ENCODE measurements around the gene KCNQ5.

KCNQ5 gene

DNA sequence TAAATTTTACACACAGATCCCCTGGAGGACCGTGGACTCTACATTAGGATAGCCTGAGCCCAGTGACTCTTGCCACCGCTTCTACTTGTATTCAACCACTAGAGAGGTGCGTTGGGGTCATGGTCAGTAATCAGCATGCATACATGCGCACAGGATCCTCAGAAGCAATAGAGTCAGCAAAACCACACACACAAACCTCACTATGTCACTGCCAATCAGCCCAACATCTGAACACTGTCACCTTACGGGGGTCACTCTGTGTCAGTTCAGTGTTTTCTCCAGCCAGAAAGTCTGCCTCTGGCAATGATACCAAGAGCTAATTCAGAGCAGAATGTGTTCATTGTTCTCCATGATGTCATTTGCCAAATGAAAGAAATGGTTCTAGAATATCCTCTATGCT, 378.1 kb downstream of the KCNQ5 start:
- DNase-seq (ENCODE audit: low read depth in 2 of 2): no peak

DNA sequence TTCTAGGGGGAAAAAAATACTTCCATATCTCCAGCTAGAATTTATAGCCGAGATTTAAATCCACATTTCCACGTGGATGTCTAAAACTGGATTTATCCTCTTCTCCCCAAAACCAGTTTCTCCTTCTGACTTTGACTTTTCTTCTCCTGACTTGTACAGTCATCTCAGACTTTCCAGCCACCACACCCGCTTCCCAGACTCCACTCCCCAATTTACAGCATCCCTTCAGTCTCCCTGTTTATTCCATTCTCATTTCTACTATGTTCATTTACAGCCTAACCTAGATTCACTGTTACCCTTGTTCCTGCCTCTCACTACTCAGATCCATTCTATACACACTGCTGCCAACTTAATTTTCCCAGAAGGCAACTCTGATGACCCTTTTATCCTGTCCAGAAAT, 378.6 kb downstream of the KCNQ5 start:
- DNase-seq (ENCODE audit: low read depth in 2 of 2): no peak

DNA sequence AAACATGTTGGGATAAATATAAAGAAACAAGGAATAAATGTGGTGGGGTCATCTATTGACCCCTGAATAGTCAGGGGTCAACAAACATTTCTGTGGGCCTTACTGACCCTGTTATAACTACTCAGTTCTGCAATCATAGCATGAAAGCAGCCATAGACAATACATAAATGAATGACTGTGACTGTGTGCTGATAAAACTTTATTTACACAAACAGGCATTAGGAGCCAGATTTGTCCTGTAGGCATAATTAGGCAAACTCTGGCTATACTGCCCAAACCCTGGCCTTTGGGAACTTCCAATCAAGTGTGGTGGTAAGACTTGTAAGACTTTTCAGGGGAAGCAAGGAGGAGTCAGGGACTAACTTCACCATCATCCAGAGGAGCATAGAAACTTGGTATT, 380.7 kb downstream of the KCNQ5 start:
- DNase-seq (ENCODE audit: low read depth in 2 of 2): no peak

DNA sequence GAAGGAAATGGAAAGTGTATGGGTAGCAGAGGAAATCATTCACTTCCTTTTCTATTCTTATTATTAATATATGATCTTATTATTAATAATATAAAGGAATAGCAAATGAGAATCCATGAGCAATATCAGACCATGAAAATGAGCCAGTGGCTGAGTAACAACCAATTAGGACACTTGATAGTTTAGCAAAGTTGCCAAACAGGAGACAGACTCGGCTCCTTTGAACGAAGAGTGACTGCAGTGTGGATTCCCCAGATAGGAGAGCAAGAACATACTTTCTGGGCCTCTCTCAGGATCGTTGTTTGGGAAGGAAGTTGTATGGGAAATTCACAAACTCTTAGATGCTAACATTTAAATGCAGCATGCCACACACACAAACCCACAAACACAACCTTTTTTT, 381.4 kb downstream of the KCNQ5 start:
- DNase-seq (ENCODE audit: low read depth in 2 of 2): no peak

DNA sequence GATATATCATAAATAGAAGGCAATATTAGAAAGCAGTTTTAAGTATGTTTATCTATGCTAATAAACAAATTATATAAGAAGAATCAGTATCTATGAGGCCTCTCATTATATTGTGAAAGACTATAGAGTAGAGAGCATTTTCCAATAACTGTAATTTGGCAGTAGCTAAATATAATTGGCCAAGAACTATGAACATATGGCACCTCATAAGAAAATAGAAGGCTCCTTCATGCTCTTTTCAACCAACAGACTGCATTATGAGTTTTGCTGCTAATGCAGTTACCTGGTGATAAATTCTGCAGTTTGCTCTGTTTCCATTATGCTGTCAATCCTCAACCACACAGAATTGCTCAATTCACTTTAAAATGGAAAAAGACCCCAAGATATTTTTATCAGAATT, 382.4 kb downstream of the KCNQ5 start:
- no peak for DNase-seq (ENCODE audit: low read depth in 2 of 2)

DNA sequence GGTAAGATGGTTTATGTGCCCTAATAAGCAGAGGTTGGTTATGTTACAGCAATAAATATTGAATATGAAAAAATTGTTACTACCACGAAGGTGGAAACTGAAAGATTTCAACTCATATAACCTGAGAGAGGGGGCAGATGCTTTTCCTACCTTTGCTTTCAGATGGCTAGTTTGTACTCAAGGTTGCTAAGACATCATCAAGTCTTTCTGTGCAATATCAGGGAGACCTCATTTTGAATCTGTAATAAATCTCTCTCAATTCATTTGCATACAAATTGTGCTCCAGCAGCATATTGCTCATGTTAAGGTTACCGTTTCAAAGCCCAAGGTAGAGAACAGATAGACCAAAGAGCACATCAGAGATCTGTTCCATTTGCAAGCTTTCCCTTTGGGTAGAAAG, 383.0 kb downstream of the KCNQ5 start:
- DNase-seq (ENCODE audit: low read depth in 2 of 2): no peak

DNA sequence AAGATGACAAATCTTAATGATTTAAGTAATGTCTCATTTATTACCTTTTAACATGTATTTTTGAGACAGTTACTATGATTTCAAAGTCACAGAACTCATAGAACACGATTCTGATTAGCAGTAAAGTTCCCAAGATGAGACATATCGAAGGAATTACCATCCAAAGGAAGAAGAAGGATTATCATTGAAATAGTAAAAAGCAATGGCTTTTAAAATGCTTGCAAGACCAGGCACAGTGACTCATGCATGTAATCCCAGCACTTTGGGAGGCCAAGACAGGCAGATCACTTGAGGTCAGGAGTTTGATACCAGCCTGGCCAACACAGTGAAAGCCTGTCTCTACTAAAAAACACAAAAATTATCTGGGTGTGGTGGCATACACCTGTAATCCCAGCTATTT, 384.3 kb downstream of the KCNQ5 start:
- no peak for DNase-seq (ENCODE audit: low read depth in 2 of 2)

DNA sequence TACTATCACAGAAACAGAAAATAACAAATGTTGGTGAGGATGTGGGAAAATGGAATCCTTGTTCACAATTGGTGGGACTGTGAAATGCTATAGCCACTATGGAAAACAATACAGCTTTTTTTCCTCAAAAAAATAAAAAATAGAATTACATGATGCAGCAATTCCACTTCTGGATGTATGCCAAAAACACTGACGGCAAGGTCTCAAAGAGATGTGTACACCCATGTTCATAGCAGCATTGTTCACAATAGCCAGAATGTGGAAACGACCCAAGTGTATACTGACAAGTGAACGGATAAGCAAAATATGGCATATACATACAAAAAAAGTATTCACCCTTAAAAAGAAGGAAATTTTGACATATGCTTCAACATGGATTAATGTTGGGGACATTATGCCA, 390.1 kb downstream of the KCNQ5 start:
- no peak for DNase-seq (ENCODE audit: low read depth in 2 of 2)

DNA sequence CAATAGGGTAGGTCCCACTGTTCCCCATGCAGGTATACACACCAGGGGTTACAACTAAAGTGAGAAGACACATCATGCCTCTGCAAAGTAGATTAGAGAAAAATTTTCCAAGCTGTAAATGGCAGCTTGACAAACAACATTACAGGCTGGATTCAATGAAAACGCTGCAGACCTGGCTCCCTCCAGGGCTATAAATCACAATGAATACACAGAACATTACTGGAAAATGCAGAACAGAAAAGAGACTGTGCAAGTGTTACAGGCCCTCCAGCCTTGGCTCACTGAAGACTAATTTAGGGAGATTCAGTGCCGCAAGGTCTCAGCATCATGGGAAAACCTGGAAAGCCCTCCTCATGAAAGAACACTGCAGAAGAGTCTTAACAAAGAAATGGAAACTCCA, 395.6 kb downstream of the KCNQ5 start:
- no peak for DNase-seq (ENCODE audit: low read depth in 2 of 2)

DNA sequence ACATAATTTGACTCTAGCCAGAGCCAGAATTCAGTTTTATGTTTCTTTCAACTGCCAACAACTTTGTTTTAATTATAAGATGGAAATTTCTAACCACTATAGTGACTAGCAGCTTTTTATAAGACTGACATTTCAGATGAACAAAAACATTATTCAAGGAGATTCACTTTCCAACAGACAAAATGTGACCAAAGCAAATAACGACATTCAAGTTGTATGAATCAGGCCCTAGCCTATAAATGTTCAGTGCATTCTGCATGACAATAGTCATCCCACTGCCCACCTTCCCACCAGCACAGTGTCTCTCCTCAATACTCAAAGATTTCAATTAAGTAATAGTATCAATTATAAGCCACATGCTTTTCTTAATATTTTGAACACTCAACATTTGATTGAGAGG, 402.7 kb downstream of the KCNQ5 start:
- DNase-seq (ENCODE audit: low read depth in 2 of 2): no peak

DNA sequence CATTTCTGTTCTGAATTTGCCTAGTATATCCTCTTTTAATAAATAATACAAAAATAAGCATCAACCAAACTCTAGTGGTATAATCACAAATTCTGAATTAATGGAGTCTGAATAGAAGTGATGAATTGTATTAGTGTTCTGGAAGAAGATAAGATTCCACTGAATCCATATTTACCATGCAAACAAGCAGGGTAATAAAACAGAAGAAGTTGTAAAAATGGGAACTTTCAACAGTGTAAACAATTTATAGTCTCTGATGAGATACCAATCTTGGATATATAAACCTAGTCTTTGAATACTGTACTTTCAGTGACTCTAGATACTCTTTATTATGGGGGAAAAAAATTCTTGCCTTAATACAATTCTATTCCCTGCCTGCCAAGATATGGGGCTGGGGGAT, 405.8 kb downstream of the KCNQ5 start:
- no peak for DNase-seq (ENCODE audit: low read depth in 2 of 2)

DNA sequence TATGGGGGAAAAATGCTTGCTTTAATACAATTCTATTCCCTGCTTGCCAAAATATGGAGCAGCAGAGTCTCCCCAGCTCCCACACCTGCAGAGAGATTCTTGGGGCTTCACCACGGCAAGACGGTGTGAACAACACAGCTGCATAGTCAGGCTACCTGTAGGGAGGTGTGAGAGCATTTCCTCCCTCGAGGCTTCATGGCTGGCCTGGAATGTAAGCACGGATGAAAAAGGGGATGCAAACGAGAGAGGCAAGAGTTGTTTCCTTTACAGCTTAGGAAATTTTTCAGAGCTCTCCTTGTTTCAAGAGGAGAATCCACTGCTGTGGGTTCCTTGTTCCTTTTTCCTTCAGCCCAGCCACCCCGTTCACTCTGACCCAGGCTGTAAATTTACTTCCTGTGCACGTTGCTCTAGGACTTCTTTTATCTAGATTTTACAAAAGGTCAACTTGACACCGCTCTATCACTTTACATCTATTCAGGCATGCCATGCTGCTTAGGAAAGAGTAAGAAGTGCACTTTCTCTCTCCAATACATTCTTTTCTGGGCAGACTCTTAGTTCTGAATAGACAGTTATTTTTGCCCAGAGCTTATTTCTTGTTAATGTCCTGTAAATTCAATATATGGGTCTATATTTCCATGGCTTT, 406.4 kb downstream of the KCNQ5 start:
- no peak for DNase-seq (ENCODE audit: low read depth in 2 of 2)

DNA sequence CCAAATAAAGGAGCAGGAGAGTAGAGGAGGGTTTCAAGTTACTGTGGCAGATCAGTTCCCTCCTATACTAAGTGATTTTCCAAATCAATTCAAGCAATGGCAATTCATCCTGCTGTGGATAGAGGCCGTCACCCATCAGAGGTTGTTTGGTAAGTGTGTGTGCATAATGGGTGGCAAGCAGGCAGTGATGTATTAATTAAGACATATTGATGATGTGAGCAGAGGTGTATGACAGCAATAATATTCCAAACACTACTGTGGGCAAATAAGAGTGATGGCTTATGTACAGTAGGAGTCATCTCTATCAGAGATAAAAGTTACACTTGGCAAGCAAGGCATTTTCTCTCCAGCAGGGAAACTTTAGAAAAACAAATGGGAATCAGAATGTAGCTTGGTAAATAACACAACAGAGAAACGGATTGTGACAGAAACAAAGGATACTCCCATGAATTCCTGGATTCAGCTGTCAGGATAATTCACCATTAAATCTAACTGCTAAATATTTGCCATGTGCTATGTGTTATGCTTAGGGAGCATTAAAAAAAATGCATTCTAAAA, 407.1 kb downstream of the KCNQ5 start:
- no peak for DNase-seq (ENCODE audit: low read depth in 2 of 2)

DNA sequence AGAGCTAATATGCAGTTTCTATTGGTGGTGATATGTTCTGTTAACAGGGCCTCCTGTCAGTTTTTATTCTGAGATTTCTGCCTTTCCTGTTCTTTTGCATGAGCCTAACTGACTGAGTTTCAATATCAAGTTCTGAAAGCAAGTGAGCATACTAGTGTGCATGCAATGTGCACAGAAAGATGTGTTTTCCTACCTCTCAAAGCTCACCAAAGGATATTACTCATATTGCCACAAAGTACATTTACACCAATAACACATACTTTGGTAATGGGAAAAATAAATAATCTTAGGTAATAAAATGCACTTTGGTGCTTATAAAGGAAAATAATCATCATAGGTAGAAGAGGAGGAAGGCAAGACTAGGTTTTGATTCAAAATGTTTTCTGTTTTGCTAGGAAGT, 408.4 kb downstream of the KCNQ5 start:
- DNase-seq (ENCODE audit: low read depth in 2 of 2): no peak

DNA sequence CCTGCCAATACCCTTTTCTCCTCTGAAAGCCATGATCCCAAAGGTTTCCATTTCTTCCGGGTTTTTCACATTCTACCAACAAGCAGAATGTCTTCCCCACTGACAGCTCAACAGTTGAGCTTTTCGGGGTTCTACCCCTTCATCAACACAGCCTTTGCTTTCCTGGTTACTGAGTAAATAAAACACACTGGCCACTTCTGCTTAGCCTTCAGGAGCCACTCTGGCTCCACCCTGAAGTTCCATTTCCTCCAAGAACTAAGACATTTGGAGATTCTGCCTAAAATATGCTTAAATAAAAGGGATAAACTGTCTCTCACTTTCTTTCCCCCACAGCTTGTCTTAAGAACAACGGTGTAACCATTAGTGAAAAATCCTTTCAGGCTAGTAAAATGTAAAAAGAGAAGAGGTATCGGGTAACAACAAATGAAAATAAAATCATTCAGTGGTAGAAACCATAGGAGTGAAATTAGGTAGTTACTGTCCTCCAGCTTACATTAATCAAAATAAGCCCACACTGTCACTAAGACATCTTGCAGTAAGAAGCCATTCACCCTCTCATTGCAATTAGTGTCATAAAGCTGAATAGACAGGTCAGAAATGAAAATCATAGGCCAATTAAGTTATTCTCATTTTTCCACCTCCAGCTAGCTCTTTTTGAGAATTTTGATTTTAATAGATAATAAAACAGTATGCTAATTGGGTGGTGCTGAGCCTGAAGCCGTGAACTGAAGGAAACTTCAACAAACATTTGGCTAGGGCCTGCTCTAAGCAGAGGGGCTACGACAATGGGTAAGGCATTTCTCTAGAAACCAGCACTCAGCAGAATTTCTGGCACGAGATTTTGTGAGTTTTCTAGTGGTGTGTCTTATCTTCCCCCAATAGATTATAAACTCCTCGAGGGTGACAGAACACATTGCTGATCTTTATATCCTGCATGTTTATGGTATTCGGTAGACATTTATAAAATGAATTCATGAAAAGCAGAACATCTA, 409.2 kb downstream of the KCNQ5 start:
- no peak for DNase-seq (ENCODE audit: low read depth in 2 of 2)

DNA sequence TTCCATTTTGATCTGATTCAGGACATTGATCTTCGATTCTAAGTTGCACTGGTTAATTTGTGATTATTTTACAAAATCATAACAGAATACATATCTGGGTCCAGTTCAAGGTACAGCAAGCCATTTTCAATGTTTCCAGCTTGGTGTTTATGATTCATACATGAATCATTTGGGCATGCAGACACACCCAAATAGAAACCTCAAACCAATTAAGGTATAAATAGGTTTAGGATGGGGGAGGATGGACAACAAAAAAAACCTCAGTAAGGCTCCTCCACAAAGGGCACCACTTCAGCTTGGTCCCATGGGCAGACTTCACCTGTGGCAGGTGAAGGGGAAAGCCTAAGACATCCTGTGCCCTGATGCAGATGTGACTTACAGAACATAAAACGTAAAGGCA, 410.7 kb downstream of the KCNQ5 start:
- no peak for DNase-seq (ENCODE audit: low read depth in 2 of 2)

DNA sequence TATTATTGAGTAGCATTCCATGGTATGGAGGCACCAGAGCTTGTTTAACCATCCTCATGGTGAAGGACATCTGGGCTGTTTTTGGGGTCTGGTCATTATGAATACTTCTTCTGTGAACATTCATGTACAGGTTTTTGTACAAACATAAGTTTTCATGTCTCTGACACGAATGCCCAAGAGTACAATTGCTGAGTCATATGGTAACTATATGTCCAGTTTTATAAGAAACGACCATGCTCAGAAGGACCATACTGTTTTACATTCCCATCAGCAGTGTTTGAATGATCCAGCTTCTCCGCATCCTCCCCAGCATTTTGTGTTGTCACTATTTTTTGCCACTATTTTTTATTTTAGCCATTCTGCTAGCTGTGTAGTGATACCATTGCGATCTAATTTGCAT, 414.8 kb downstream of the KCNQ5 start:
- DNase-seq (ENCODE audit: low read depth in 2 of 2): no peak

DNA sequence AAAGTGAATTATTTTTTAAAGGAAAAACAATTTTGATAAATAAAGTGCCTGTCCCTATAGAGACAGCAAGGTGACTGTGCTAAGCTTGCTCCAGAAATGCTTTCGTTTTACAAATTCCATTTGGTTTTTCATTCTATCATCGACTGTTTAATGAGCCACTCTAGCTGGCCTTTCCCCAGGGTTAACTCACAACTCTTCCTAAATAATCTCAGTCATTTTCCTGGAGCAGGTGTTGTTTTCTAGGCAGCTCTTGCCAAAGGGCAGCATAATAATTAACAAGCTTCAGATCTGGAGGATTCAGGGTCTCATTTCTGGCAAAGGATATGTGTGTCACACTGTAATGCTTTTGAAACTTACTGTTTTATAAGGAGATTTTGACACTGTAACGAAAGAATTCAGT, 419.2 kb downstream of the KCNQ5 start:
- DNase-seq (ENCODE audit: low read depth in 2 of 2): no peak

DNA sequence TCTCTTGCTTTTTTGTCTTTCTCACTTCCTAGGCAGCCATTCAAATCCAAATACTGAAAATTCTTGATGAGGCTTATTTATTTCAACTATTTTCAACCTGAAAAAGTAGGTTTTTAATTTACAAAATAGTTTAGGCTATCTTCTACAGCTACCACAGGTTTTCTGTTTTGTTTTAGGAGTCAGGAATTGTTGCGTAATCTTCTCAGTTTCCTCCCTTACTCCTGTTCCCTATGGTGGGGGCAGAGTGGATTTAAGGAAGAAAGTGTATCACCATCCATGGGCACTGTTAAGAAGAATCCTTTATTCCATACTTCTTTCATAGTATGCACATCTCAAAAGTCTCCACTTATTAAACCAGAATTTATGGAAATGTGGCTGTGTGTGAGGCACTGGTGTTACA, 421.0 kb downstream of the KCNQ5 start:
- no peak for DNase-seq (ENCODE audit: low read depth in 2 of 2)

DNA sequence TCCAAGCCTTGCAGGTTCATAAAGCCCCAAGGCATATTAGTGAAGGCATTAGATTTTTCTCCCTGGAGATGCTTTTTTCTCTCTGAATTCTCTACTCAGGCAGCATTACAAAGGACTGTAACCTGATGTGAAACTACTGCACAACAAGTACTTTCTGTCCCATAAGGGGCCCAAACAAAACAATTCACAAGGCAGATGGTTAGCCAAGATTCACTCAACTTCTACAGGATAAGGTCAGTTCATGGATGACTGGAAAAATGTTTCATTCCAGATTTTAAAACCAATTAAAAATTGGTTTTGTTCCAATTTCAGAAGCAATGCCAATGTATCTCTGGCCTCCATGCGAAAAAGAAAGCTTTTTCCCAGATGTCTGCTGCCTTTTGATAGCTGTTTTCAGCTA, 421.6 kb downstream of the KCNQ5 start:
- no peak for DNase-seq (ENCODE audit: low read depth in 2 of 2)

DNA sequence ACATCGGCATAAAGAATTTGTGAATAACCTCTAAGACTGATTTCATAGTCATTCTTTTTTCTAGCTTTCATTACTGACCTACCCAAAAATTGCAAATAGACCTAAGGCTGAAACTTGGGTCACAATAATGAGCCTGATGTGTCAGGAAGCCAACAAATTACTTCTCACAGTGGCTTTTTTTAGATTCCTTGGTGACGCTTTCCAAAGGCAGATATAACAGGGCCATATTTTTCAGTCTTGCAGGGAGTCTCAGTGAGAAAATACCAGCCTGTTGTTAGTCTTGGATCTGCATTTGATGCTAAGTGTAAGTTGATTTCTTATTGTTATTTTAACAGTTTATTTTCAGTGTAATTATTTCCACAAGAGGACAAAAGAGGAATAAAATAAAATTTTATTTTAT, 423.7 kb downstream of the KCNQ5 start:
- DNase-seq (ENCODE audit: low read depth in 2 of 2): no peak

DNA sequence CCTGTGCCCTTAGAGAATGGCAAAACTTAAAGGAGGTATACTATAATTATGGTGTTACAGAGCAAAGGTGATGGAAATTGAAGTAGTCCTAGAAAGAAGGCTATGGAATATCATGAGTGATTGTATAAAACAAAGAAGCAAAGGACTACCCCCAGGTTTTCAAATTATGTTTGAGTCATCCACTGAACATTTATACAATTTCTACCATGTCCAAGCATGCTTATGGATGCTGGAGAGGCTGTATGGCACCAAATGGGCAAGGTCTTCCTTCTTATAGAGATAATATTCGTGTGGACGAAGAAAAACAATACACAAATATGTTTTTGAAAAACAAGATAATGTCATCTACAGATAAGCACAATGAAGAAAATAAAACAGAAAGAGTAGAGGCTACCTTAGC, 425.9 kb downstream of the KCNQ5 start:
- DNase-seq (ENCODE audit: low read depth in 2 of 2): no peak

DNA sequence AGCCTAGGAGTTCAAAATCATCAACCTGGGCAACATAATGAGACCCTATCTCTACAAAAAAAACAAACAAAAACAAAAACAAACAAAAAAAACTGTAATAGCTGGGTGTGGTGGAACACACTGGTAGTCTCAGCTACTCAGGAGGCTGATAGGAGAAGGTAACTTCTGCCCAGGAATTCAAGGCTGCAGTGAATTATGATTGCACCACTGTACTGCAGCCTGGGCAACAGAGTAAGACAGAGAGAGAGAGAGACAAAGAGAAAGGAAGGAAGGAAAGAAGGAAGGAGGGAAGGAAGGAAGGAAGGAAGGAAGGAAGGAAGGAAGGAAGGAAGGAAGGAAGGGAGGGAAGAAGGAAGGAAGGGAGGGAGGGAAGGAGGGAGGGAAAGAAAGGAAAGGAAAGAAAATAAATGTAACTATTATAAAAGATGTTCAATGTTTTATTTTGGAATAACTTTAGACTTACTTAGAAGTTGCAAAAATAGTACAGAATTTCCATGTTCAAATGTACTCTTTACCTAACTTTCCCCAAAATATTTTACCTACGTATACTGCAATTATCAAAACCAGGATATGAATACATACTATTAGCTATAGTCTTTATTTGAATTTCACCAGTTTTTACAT, 428.2 kb downstream of the KCNQ5 start:
- no peak for DNase-seq (ENCODE audit: low read depth in 2 of 2)
